CD14-positive monocyte (primary cell): Measurements from ENCODE around the gene ZNF79. TPM values are rescaled to one million over a fixed set of nuclear protein-coding genes. Genes with fewer than 3 reads are reported as not detected.

Experiments used
- DNase-seq, 3 donors: peaks; one replicate each; pipeline ENCODE4 v3.0.0-alpha.2; 2011 to 2022
- H2AFZ ChIP-seq: 2 replicates; pipeline ENCODE4 v1.6.0; 2012; ENCODE audit warnings: mild to moderate bottlenecking, low read depth, low read length, inconsistent platforms; ENCODE audit not compliant: insufficient read depth, poor library complexity, severe bottlenecking
- H3K27ac ChIP-seq, 2 donors: 1 replicate in 1 of 2; 2 replicates in 1 of 2; pipeline ENCODE4 v1.5.1; 2012 to 2013; ENCODE audit warnings: low read length in 2 of 2, control low read depth in 1 of 2, inconsistent platforms in 1 of 2, low read depth in 1 of 2, mild to moderate bottlenecking in 1 of 2
- H3K27me3 ChIP-seq, 2 donors: one replicate each; pipeline versions ENCODE4 v1.6.0 to v1.6.1; 2011 to 2013; ENCODE audit warnings: low read length in 2 of 2; ENCODE audit not compliant: control insufficient read depth in 2 of 2, insufficient read depth in 2 of 2
- H3K36me3 ChIP-seq, 2 donors: replicated peaks in 1 of 2; 1 replicate in 1 of 2; 2 replicates in 1 of 2; pipeline versions ENCODE4 v1.5.1 to v1.6.1; 2012 to 2013; ENCODE audit warnings: low read length in 2 of 2, control low read depth in 1 of 2, inconsistent platforms in 1 of 2, mild to moderate bottlenecking in 1 of 2; ENCODE audit not compliant: insufficient read depth in 2 of 2, control insufficient read depth in 1 of 2
- H3K4me1 ChIP-seq, 2 donors: 1 replicate in 1 of 2; 2 replicates in 1 of 2; pipeline versions ENCODE4 v1.5.1 to v1.6.1; 2012 to 2013; ENCODE audit warnings: low read length in 2 of 2, control low read depth in 1 of 2, inconsistent platforms in 1 of 2, mild to moderate bottlenecking in 1 of 2, moderate library complexity in 1 of 2; ENCODE audit not compliant: insufficient read depth in 2 of 2, control insufficient read depth in 1 of 2
- H3K4me2 ChIP-seq: replicated peaks from 2 replicates; pipeline ENCODE3; 2012; ENCODE audit warnings: low read length, moderate library complexity, mild to moderate bottlenecking; ENCODE audit not compliant: poor library complexity, severe bottlenecking; ENCODE audit errors: extremely low read depth
- H3K4me3 ChIP-seq, 3 experiments: fragments of 200-600 bp in 1 of 3; sonication (generic) in 1 of 3; replicated peaks in 1 of 3; 1 replicate in 2 of 3; 2 replicates in 1 of 3; pipeline ENCODE4 v1.5.1; 2011 to 2013; ENCODE audit warnings: low read length in 3 of 3, mild to moderate bottlenecking in 3 of 3, control low read depth in 2 of 3, low read depth in 2 of 3, inconsistent platforms in 1 of 3, moderate library complexity in 1 of 3
- H3K79me2 ChIP-seq: 2 replicates; pipeline ENCODE4 v1.6.0; 2012; ENCODE audit warnings: mild to moderate bottlenecking, control low read depth, inconsistent platforms, low read length, moderate library complexity; ENCODE audit not compliant: insufficient read depth
- H3K9ac ChIP-seq: 2 replicates; pipeline ENCODE4 v1.6.0; 2017; ENCODE audit warnings: low read length, mild to moderate bottlenecking; ENCODE audit not compliant: insufficient read depth, poor library complexity, severe bottlenecking
- H3K9me3 ChIP-seq, 2 donors: replicated peaks in 1 of 2; 1 replicate in 1 of 2; 2 replicates in 1 of 2; pipeline versions ENCODE4 v1.5.1 to v1.6.1; 2012 to 2013; ENCODE audit warnings: low read length in 2 of 2, control low read depth in 1 of 2; ENCODE audit not compliant: control insufficient read depth in 1 of 2, insufficient read depth in 1 of 2
- H4K20me1 ChIP-seq: 2 replicates; pipeline ENCODE4 v1.6.0; 2012; ENCODE audit warnings: mild to moderate bottlenecking, low read length, control low read depth, moderate library complexity; ENCODE audit not compliant: insufficient read depth
- H3K27ac Mint-ChIP-seq, 7 donors: one replicate each; pipeline ENCODE4 v1.8.0; 2020; ENCODE audit warnings: mild to moderate bottlenecking in 7 of 7, mixed read lengths in 7 of 7, moderate library complexity in 6 of 7, inconsistent platforms in 2 of 7
- H3K27me3 Mint-ChIP-seq, 3 donors: one replicate each; pipeline ENCODE4 v1.8.0; 2021 to 2022; ENCODE audit warnings: low read depth in 3 of 3, mild to moderate bottlenecking in 3 of 3, mixed read lengths in 3 of 3, moderate library complexity in 3 of 3, inconsistent platforms in 1 of 3
- H3K36me3 Mint-ChIP-seq, 2 donors: one replicate each; pipeline ENCODE4 v1.8.0; 2020; ENCODE audit warnings: mixed read lengths in 2 of 2, inconsistent platforms in 1 of 2, mild to moderate bottlenecking in 1 of 2
- H3K4me1 Mint-ChIP-seq: one replicate; pipeline ENCODE4 v1.8.0; 2020; ENCODE audit warnings: mild to moderate bottlenecking, mixed read lengths
- H3K4me3 Mint-ChIP-seq, 2 donors: one replicate each; pipeline ENCODE4 v1.8.0; 2020; ENCODE audit warnings: mild to moderate bottlenecking in 2 of 2, mixed read lengths in 2 of 2, moderate library complexity in 1 of 2
- H3K9me3 Mint-ChIP-seq, 7 donors: one replicate each; pipeline ENCODE4 v1.8.0; 2020 to 2022; ENCODE audit warnings: mixed read lengths in 7 of 7, mild to moderate bottlenecking in 6 of 7, moderate library complexity in 6 of 7, inconsistent platforms in 2 of 7
- WGBS: methylation state at CpG from one replicate; pipeline ENCODE4 v1.1.5; 2013; ENCODE audit warnings: missing lambda C conversion rate; ENCODE audit not compliant: insufficient coverage; 5-methylcytosine and 5-hydroxymethylcytosine counted together
- intact Hi-C, 2 donors: fragments of 100-400 bp; cut with micrococcal nuclease; formaldehyde crosslinking; loops; one replicate each; pipeline versions ENCODE4 v1.15.0 to v1.15.1; 2023
- polyA plus RNA-seq, 3 donors: library from polyadenylated mRNA; depleted of rRNA in 1 of 3; unstranded in 2 of 3; stranded (reverse) in 1 of 3; fragments of 300-500 nt in 2 of 3; fragments of >200 nt in 1 of 3; fragmentation: Illumina TruSeq in 2 of 3; gene quantifications; 1 replicate in 2 of 3; 2 replicates in 1 of 3; pipeline ENCODE4 v1.2.3, GENCODE V29; 2012 to 2021
- TF ChIP-seq, protein P1 (sequence below): fragments of 200-600 bp; IDR thresholded peaks from one replicate; pipeline ENCODE4 v1.8.0; 2022; ENCODE audit warnings: antibody characterized with exemption, mild to moderate bottlenecking

ZNF79 gene
- polyA plus RNA-seq, 3 donors: 1.4 to 3.3 (median 2.0) TPM

GRCh38 chr9:127424676-127424999, 456 bp downstream of the ZNF79 start:
- peaks cover 27 to 31% of the 10 kb centered on the region in 2 donors for H3K4me1 ChIP-seq
- H3K4me3 ChIP-seq: peak overlapping the region; percentile 71 to 88 (median 79)
- H3K27me3 Mint-ChIP-seq: peaks cover 0 to 2% (median 2%) of the 10 kb centered on the region in 3 donors
- intact Hi-C loops: loop anchor here in 1 of 2 donors (2.0 kb wide), 1 partner anchor 26 kb away; the partner anchor contains the start of genes LRSAM1 and RPL12
- H3K4me3 Mint-ChIP-seq: peak overlapping the region; percentile 96 to 99
- TF ChIP-seq, protein P1, sequence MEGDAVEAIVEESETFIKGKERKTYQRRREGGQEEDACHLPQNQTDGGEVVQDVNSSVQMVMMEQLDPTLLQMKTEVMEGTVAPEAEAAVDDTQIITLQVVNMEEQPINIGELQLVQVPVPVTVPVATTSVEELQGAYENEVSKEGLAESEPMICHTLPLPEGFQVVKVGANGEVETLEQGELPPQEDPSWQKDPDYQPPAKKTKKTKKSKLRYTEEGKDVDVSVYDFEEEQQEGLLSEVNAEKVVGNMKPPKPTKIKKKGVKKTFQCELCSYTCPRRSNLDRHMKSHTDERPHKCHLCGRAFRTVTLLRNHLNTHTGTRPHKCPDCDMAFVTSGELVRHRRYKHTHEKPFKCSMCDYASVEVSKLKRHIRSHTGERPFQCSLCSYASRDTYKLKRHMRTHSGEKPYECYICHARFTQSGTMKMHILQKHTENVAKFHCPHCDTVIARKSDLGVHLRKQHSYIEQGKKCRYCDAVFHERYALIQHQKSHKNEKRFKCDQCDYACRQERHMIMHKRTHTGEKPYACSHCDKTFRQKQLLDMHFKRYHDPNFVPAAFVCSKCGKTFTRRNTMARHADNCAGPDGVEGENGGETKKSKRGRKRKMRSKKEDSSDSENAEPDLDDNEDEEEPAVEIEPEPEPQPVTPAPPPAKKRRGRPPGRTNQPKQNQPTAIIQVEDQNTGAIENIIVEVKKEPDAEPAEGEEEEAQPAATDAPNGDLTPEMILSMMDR: no peak
- WGBS: 3% methylated on average over 6 of the region's 13 CpGs
- H3K79me2 ChIP-seq: peaks cover 62% of the 10 kb centered on the region
- H3K9ac ChIP-seq: peak overlapping the region; percentile 82
- H2AFZ ChIP-seq: peak overlapping the region; percentile 94
- H3K27ac ChIP-seq: peak overlapping the region; percentile 75 to 83
- H4K20me1 ChIP-seq: no peaks in the 10 kb centered on the region
- peak overlapping the region; percentile 85 for H3K4me2 ChIP-seq
- no peaks in the 10 kb centered on the region for H3K27me3 ChIP-seq
- no peak for DNase-seq
- no peaks in the 10 kb centered on the region for H3K9me3 ChIP-seq
- peaks cover 38% of the 10 kb centered on the region for H3K4me1 Mint-ChIP-seq
- peaks cover 17 to 24% of the 10 kb centered on the region in 2 donors for H3K36me3 Mint-ChIP-seq
- peaks cover 12 to 22% of the 10 kb centered on the region in 2 donors for H3K36me3 ChIP-seq
- peak overlapping the region; percentile 92 to 98 (median 96) for H3K27ac Mint-ChIP-seq
- H3K9me3 Mint-ChIP-seq: no peaks in the 10 kb centered on the region

GRCh38 chr9:127426756-127427155, 2.6 kb downstream of the ZNF79 start:
- Mint-ChIP-seq H3K4me1 (peaks cover 36% of the 10 kb centered on the region), H3K27ac (no peak overlapping the region)

More at GRCh38 chr9:127426756-127427155, 2.6 kb downstream of the ZNF79 start:
- H3K27me3 ChIP-seq: no peaks in the 10 kb centered on the region
- H3K4me2 ChIP-seq: no peak overlapping the region
- no peak overlapping the region for H3K4me3 ChIP-seq
- no peaks in the 10 kb centered on the region for H3K9me3 ChIP-seq
- no peaks in the 10 kb centered on the region for H4K20me1 ChIP-seq
- no peaks in the 10 kb centered on the region for H3K9me3 Mint-ChIP-seq
- H3K36me3 Mint-ChIP-seq: peaks cover 31 to 46% of the 10 kb centered on the region in 2 donors
- H3K27ac ChIP-seq: no peak overlapping the region
- no peak for DNase-seq
- no CpG with 5 or more reads among the region's 2 CpGs for WGBS
- H3K79me2 ChIP-seq: peaks cover 62% of the 10 kb centered on the region
- H2AFZ ChIP-seq: no peak overlapping the region
- intact Hi-C loops: no loop called here
- peaks cover 27 to 31% of the 10 kb centered on the region in 2 donors for H3K4me1 ChIP-seq
- no peak overlapping the region for H3K4me3 Mint-ChIP-seq
- peaks cover 22 to 43% of the 10 kb centered on the region in 2 donors for H3K36me3 ChIP-seq
- no peak overlapping the region for H3K9ac ChIP-seq
- TF ChIP-seq, protein P1: no peak
- H3K27me3 Mint-ChIP-seq: peaks cover 0 to 2% (median 0%) of the 10 kb centered on the region in 3 donors
